Naive thymus-derived CD8-positive, alpha-beta T cell (primary cell): Measurements from ENCODE around the gene PIK3R6. TPM values are rescaled to one million over a fixed set of nuclear protein-coding genes. Genes with fewer than 3 reads are reported as not detected.

Experiments
- ATAC-seq, 2 donors: fragments of 150-1000 bp; cut with Tn5 transposase in 1 of 2; sonication (Bioruptor Pico), chemical (Tn5 transposase) in 1 of 2; 1 replicate in 1 of 2; 2 replicates in 1 of 2; pipeline ENCODE4 v1.10.0; 2021; ENCODE audit warnings: mild to moderate bottlenecking in 2 of 2, moderate library complexity in 2 of 2
- POLR2A ChIA-PET: fragments of 350-600 bp; sonication (Branson Sonifier 250); formaldehyde crosslinking; loops from one replicate; lab custom pipeline; 2021; ENCODE audit warnings: antibody characterized with exemption; lab: Charles Lee
- DNase-seq, 10 donors: peaks; one replicate each; pipeline versions ENCODE4 v3.0.0 to v3.0.0-alpha.2; 2020 to 2022
- H3K27ac Mint-ChIP-seq, 10 donors: one replicate each; pipeline ENCODE4 v1.8.0; 2020 to 2022; ENCODE audit warnings: mild to moderate bottlenecking in 10 of 10, mixed read lengths in 10 of 10, moderate library complexity in 4 of 10, inconsistent platforms in 1 of 10
- H3K27me3 Mint-ChIP-seq, 5 donors: one replicate each; pipeline ENCODE4 v1.8.0; 2021 to 2022; ENCODE audit warnings: mixed read lengths in 5 of 5
- H3K36me3 Mint-ChIP-seq, 3 donors: one replicate each; pipeline ENCODE4 v1.8.0; 2020 to 2022; ENCODE audit warnings: mixed read lengths in 3 of 3, mild to moderate bottlenecking in 2 of 3, inconsistent platforms in 1 of 3
- H3K4me1 Mint-ChIP-seq, 4 donors: one replicate each; pipeline ENCODE4 v1.8.0; 2021 to 2022; ENCODE audit warnings: mixed read lengths in 4 of 4
- H3K4me3 Mint-ChIP-seq, 10 donors: one replicate each; pipeline ENCODE4 v1.8.0; 2020 to 2022; ENCODE audit warnings: mild to moderate bottlenecking in 10 of 10, mixed read lengths in 10 of 10, moderate library complexity in 6 of 10, inconsistent platforms in 1 of 10
- H3K9me3 Mint-ChIP-seq, 9 donors: one replicate each; pipeline ENCODE4 v1.8.0; 2020 to 2022; ENCODE audit warnings: mixed read lengths in 9 of 9, mild to moderate bottlenecking in 3 of 9, inconsistent platforms in 1 of 9, moderate library complexity in 1 of 9
- polyA plus RNA-seq, 3 donors: library from polyadenylated mRNA; unstranded; fragments of 300-500 nt; fragmentation: Illumina TruSeq; gene quantifications; one replicate each; pipeline ENCODE4 v1.2.3, GENCODE V29; 2021
- total RNA-seq, 8 experiments: library from RNA in 2 of 8; stranded (reverse) in 2 of 8; gene quantifications; one replicate each; pipeline ENCODE4 v1.2.3 and lab custom pipeline; 2021 to 2026

The PIK3R6 gene
- total and polyA plus RNA-seq, 5 experiments from 2014 or later = 0.42 to 0.47 (median 0.44) TPM; not detected in 2

GRCh38 chr17:8881606-8882005, 14.1 kb upstream of the PIK3R6 start:
- Mint-ChIP-seq H3K4me1 (peaks cover 0 to 22% (median 12%) of the 10 kb centered on the region in 4 donors), H3K27ac (peak overlapping the region in 6 of 10 donors; percentile 36 to 89 (median 65)), H3K4me3 (no peak overlapping the region), H3K27me3 (no peaks in the 10 kb centered on the region), H3K36me3 (peaks cover 13 to 77% (median 43%) of the 10 kb centered on the region in 3 donors), H3K9me3 (no peaks in the 10 kb centered on the region)
- ATAC-seq (no peak), DNase-seq (no peak)
- POLR2A ChIA-PET = no interaction called here

GRCh38 chr17:8880466-8880865, 13.0 kb upstream of the PIK3R6 start:
- Mint-ChIP-seq H3K4me3 (no peak overlapping the region), H3K9me3 (no peaks in the 10 kb centered on the region), H3K27ac (peak overlapping the region in 5 of 10 donors; percentile 22 to 56 (median 25)), H3K36me3 (peaks cover 13 to 71% (median 40%) of the 10 kb centered on the region in 3 donors), H3K4me1 (peaks cover 0 to 16% (median 11%) of the 10 kb centered on the region in 4 donors), H3K27me3 (no peaks in the 10 kb centered on the region)
- DNase-seq (no peak), ATAC-seq (no peak)
- POLR2A ChIA-PET = no interaction called here

GRCh38 chr17:8879410-8879809, 11.9 kb upstream of the PIK3R6 start:
- no peak overlapping the region for H3K4me3 Mint-ChIP-seq
- H3K9me3 Mint-ChIP-seq = no peaks in the 10 kb centered on the region
- no peak for ATAC-seq
- peaks cover 13 to 70% (median 40%) of the 10 kb centered on the region in 3 donors for H3K36me3 Mint-ChIP-seq
- peak overlapping the region in 5 of 10 donors; percentile 1 to 91 (median 56) for H3K27ac Mint-ChIP-seq
- H3K4me1 Mint-ChIP-seq = peaks cover 7 to 17% (median 12%) of the 10 kb centered on the region in 4 donors
- POLR2A ChIA-PET = no interaction called here
- DNase-seq = no peak
- H3K27me3 Mint-ChIP-seq = no peaks in the 10 kb centered on the region

GRCh38 chr17:8877984-8878383, 10.5 kb upstream of the PIK3R6 start:
- POLR2A ChIA-PET = interaction anchor here (0.8 kb wide), 1 partner anchor 75 kb away, joined by 3 read pairs; no protein-coding TSS in a partner anchor
- peaks cover 9 to 23% (median 18%) of the 10 kb centered on the region in 4 donors for H3K4me1 Mint-ChIP-seq
- no peak for ATAC-seq
- H3K27me3 Mint-ChIP-seq = no peaks in the 10 kb centered on the region
- DNase-seq = no peak
- H3K27ac Mint-ChIP-seq = peak overlapping the region in 9 of 10 donors; percentile 3 to 91 (median 41)
- peak overlapping the region in 1 of 10 donors; percentile 46 for H3K4me3 Mint-ChIP-seq
- H3K9me3 Mint-ChIP-seq = no peaks in the 10 kb centered on the region
- H3K36me3 Mint-ChIP-seq = peaks cover 5 to 56% (median 31%) of the 10 kb centered on the region in 3 donors

- Mint-ChIP-seq H3K4me1 (peaks cover 7 to 27% (median 22%) of the 10 kb centered on the region in 4 donors), H3K9me3 (no peaks in the 10 kb centered on the region)
Observed at GRCh38 chr17:8875957-8876356, 8.5 kb upstream of the PIK3R6 start.

GRCh38 chr17:8875436-8875835, 8.0 kb upstream of the PIK3R6 start:
- Mint-ChIP-seq H3K4me1 (peaks cover 7 to 27% (median 22%) of the 10 kb centered on the region in 4 donors), H3K27ac (peak overlapping the region in 1 of 10 donors; percentile 67), H3K4me3 (no peak overlapping the region), H3K36me3 (peaks cover 0 to 31% (median 19%) of the 10 kb centered on the region in 3 donors), H3K27me3 (no peaks in the 10 kb centered on the region), H3K9me3 (no peaks in the 10 kb centered on the region)
- ATAC-seq (no peak), DNase-seq (no peak)
- POLR2A ChIA-PET = no interaction called here

More at GRCh38 chr17:8875957-8876356, 8.5 kb upstream of the PIK3R6 start:
- H3K36me3 Mint-ChIP-seq = peaks cover 0 to 37% (median 22%) of the 10 kb centered on the region in 3 donors
- DNase-seq (no peak), ATAC-seq (no peak)
- H3K4me3 Mint-ChIP-seq = peak overlapping the region in 1 of 10 donors; percentile 20
- POLR2A ChIA-PET = no interaction called here
- no peaks in the 10 kb centered on the region for H3K27me3 Mint-ChIP-seq
- H3K27ac Mint-ChIP-seq = no peak overlapping the region

GRCh38 chr17:8873801-8874715, 6.6 kb upstream of the PIK3R6 start:
- H3K4me1 Mint-ChIP-seq = peaks cover 8 to 29% (median 22%) of the 10 kb centered on the region in 4 donors
- no peaks in the 10 kb centered on the region for H3K9me3 Mint-ChIP-seq
- no peak for DNase-seq
- POLR2A ChIA-PET = no interaction called here
- peaks cover 0 to 18% (median 13%) of the 10 kb centered on the region in 3 donors for H3K36me3 Mint-ChIP-seq
- peak overlapping the region in 2 of 10 donors; percentile 78 to 90 for H3K27ac Mint-ChIP-seq
- no peak overlapping the region for H3K4me3 Mint-ChIP-seq
- H3K27me3 Mint-ChIP-seq = peaks cover 0 to 2% (median 0%) of the 10 kb centered on the region in 5 donors
- ATAC-seq = peak; percentile 43 to 63

- no peaks in the 10 kb centered on the region for H3K9me3 Mint-ChIP-seq
- peak overlapping the region in 4 of 10 donors; percentile 31 to 91 (median 45) for H3K27ac Mint-ChIP-seq
- DNase-seq = peak in 1 of 10 donors; percentile 42
- H3K4me1 Mint-ChIP-seq = peaks cover 10 to 41% (median 29%) of the 10 kb centered on the region in 4 donors
- ATAC-seq = no peak
- peaks cover 0 to 2% (median 0%) of the 10 kb centered on the region in 5 donors for H3K27me3 Mint-ChIP-seq
- POLR2A ChIA-PET = interaction anchor here (0.5 kb wide), 1 partner anchor 115 kb away, joined by 3 read pairs; no protein-coding TSS in a partner anchor
- H3K4me3 Mint-ChIP-seq = no peak overlapping the region
- peaks cover 0 to 6% (median 3%) of the 10 kb centered on the region in 3 donors for H3K36me3 Mint-ChIP-seq
Observed at GRCh38 chr17:8872705-8873435, 5.4 kb upstream of the PIK3R6 start.

- no peak overlapping the region for H3K4me3 Mint-ChIP-seq
- POLR2A ChIA-PET = no interaction called here
- H3K27ac Mint-ChIP-seq = peak overlapping the region in 4 of 10 donors; percentile 31 to 46 (median 39)
- DNase-seq (peak in 1 of 10 donors; percentile 51), ATAC-seq (no peak)
- H3K27me3 Mint-ChIP-seq = peaks cover 0 to 2% (median 0%) of the 10 kb centered on the region in 5 donors
- H3K9me3 Mint-ChIP-seq = no peaks in the 10 kb centered on the region
- no peaks in the 10 kb centered on the region for H3K36me3 Mint-ChIP-seq
- H3K4me1 Mint-ChIP-seq = peaks cover 15 to 48% (median 36%) of the 10 kb centered on the region in 4 donors
Observed at GRCh38 chr17:8872036-8872704, 4.7 kb upstream of the PIK3R6 start.

GRCh38 chr17:8871081-8871581, 3.7 kb upstream of the PIK3R6 start:
- no peaks in the 10 kb centered on the region for H3K36me3 Mint-ChIP-seq
- POLR2A ChIA-PET = no interaction called here
- H3K27ac Mint-ChIP-seq = no peak overlapping the region
- H3K9me3 Mint-ChIP-seq = no peaks in the 10 kb centered on the region
- no peak for DNase-seq
- H3K4me1 Mint-ChIP-seq = peaks cover 19 to 54% (median 45%) of the 10 kb centered on the region in 4 donors
- peaks cover 0 to 2% (median 0%) of the 10 kb centered on the region in 5 donors for H3K27me3 Mint-ChIP-seq
- ATAC-seq = no peak
- no peak overlapping the region for H3K4me3 Mint-ChIP-seq

GRCh38 chr17:8870406-8871040, 3.0 kb upstream of the PIK3R6 start:
- no peak for ATAC-seq
- Mint-ChIP-seq H3K9me3 (no peaks in the 10 kb centered on the region), H3K27me3 (peaks cover 0 to 2% (median 0%) of the 10 kb centered on the region in 5 donors), H3K27ac (peak overlapping the region in 2 of 10 donors; percentile 24 to 69), H3K4me1 (peaks cover 19 to 54% (median 45%) of the 10 kb centered on the region in 4 donors), H3K4me3 (no peak overlapping the region), H3K36me3 (no peaks in the 10 kb centered on the region)
- DNase-seq = no peak
- POLR2A ChIA-PET = no interaction called here
